HepG2 (cell line): Measurements from ENCODE around the gene TRMT2A. TPM values are rescaled to one million over a fixed set of nuclear protein-coding genes. Genes with fewer than 3 reads are reported as not detected.

Experiments used
- ASH2L ChIP-seq: fragments of 300-600, 200-600 bp; sonication (generic); IDR thresholded peaks from 2 replicates; pipeline ENCODE4 v1.7.0; 2017; ENCODE audit warnings: low read depth, mild to moderate bottlenecking, moderate library complexity, mixed read lengths, low read length; ENCODE audit not compliant: insufficient read length
- CBX2 ChIP-seq, 2 experiments: fragments of 200-600 bp in 1 of 2; sonication (generic); formaldehyde crosslinking in 1 of 2; IDR thresholded peaks; 2 replicates each; pipeline versions ENCODE4 v1.7.0 to v1.8.1; 2018 to 2022; ENCODE audit warnings: low read depth in 2 of 2, low read length in 1 of 2, mild to moderate bottlenecking in 1 of 2, missing genetic modification reagents in 1 of 2
- FUBP1 ChIP-seq: sonication (generic); formaldehyde crosslinking; IDR thresholded peaks from 2 replicates; pipeline ENCODE4 v1.5.1; 2020; ENCODE audit warnings: missing genetic modification reagents, mild to moderate bottlenecking, borderline replicate concordance
- HBP1 ChIP-seq: IDR thresholded peaks from 2 replicates; pipeline ENCODE4 v1.6.1; 2016; ENCODE audit warnings: low read depth, control low read depth
- HIVEP1 ChIP-seq: sonication (generic); formaldehyde crosslinking; IDR thresholded peaks from 2 replicates; pipeline ENCODE4 v1.4.0; 2020; ENCODE audit warnings: mild to moderate bottlenecking, missing genetic modification reagents
- HOXA3 ChIP-seq: sonication (generic); formaldehyde crosslinking; IDR thresholded peaks from 2 replicates; pipeline ENCODE4 v1.5.0; 2020; ENCODE audit warnings: missing genetic modification reagents
- MXD4 ChIP-seq: IDR thresholded peaks from 2 replicates; pipeline ENCODE4 v1.6.1; 2016; ENCODE audit warnings: mild to moderate bottlenecking, missing biosample characterization, missing genetic modification reagents
- YEATS4 ChIP-seq: sonication (generic); formaldehyde crosslinking; IDR thresholded peaks from 2 replicates; pipeline ENCODE4 v1.4.0; 2020; ENCODE audit warnings: missing genetic modification reagents, borderline replicate concordance
- ZFP90 ChIP-seq: sonication (generic); formaldehyde crosslinking; IDR thresholded peaks from 2 replicates; pipeline ENCODE4 v1.8.0; 2022; ENCODE audit warnings: missing genetic modification reagents, mild to moderate bottlenecking, inconsistent platforms, borderline replicate concordance
- ZHX2 ChIP-seq, 2 experiments: sonication (generic) in 1 of 2; formaldehyde crosslinking in 1 of 2; IDR thresholded peaks; 2 replicates each; pipeline versions ENCODE4 v1.6.1 to v1.9.0; 2014 to 2022; ENCODE audit warnings: antibody characterized with exemption in 1 of 2, borderline replicate concordance in 1 of 2, inconsistent platforms in 1 of 2, low read depth in 1 of 2, missing genetic modification reagents in 1 of 2
- ZNF335 ChIP-seq: sonication (generic); formaldehyde crosslinking; IDR thresholded peaks from 2 replicates; pipeline ENCODE4 v1.4.0; 2020; ENCODE audit warnings: missing genetic modification reagents
- ZNF772 ChIP-seq: sonication (generic); formaldehyde crosslinking; IDR thresholded peaks from 2 replicates; pipeline ENCODE4 v1.5.0; 2020; ENCODE audit warnings: mild to moderate bottlenecking, missing genetic modification reagents
- ZNF776 ChIP-seq: sonication (generic); formaldehyde crosslinking; IDR thresholded peaks from 2 replicates; pipeline ENCODE4 v1.4.0; 2020; ENCODE audit warnings: mild to moderate bottlenecking, missing genetic modification reagents
- polyA plus RNA-seq, 8 experiments: library from polyadenylated mRNA; depleted of rRNA in 3 of 8; stranded (reverse) in 7 of 8; unstranded in 1 of 8; fragments of >200 nt; fragmentation: Illumina TruSeq in 4 of 8; extraction: Trizol in 4 of 8; gene quantifications; 2 replicates each; pipeline versions ENCODE4 v1.2.1 to v1.2.3, GENCODE V29; 2011 to 2016; ENCODE audit warnings: low read depth in 4 of 8, missing spikeins in 1 of 8, mixed read lengths in 1 of 8; ENCODE audit not compliant: insufficient read depth in 1 of 8
- total RNA-seq, 5 experiments: library from RNA; depleted of rRNA; stranded (reverse); fragments of >200 nt; fragmentation: Illumina TruSeq; extraction: Trizol; gene quantifications; 2 replicates each; pipeline ENCODE4 v1.2.3, GENCODE V29; 2016; ENCODE audit warnings: low read depth in 1 of 5
- TF ChIP-seq, protein P1 (sequence below): sonication (generic); formaldehyde crosslinking; IDR thresholded peaks from 2 replicates; pipeline ENCODE4 v1.5.0; 2020; ENCODE audit warnings: missing genetic modification reagents, mild to moderate bottlenecking, borderline replicate concordance
- TF ChIP-seq, protein P2 (sequence below): sonication (generic); formaldehyde crosslinking; IDR thresholded peaks from 2 replicates; pipeline ENCODE4 v1.4.0; 2020; ENCODE audit warnings: mild to moderate bottlenecking, low read depth, missing genetic modification reagents

TRMT2A gene
- total and polyA plus RNA-seq, 2 of the 13 experiments (the other 11 are each of a cell fraction or from before 2014, with no cell fraction given), result 24.0 to 30.3 TPM

GRCh38 chr22:20079745-20080444, 37.1 kb downstream of the TRMT2A start, which contains the start of gene DGCR8 (continued):
- TF ChIP-seq ZHX2 (IDR thresholded peaks at IDR 0.05; ENCODE audit: low read depth) (peak; percentile 74), ZHX2 (CRISPR knock-in tag; IDR thresholded peaks at IDR 0.05; ENCODE audit: borderline replicate concordance) (no peak; the same call in 1 of the 2 replicates), HOXA3 (CRISPR knock-in tag) (peak; percentile 87; the same call in 1 of the 2 replicates), ZNF776 (CRISPR knock-in tag) (peak; percentile 82; the same call in 1 of the 2 replicates), HIVEP1 (CRISPR knock-in tag) (0 out of 2 replicates have a peak, but pooled peaks have one; percentile 48), ZFP90 (CRISPR knock-in tag) (0 out of 2 replicates have a peak, but pooled peaks have one; percentile 19), ZNF772 (CRISPR knock-in tag) (peak; percentile 80), FUBP1 (no peak), HBP1 (CRISPR knock-in tag) (no peak; the same call in 1 of the 2 replicates), ZNF335 (CRISPR knock-in tag) (0 out of 2 replicates have a peak, but pooled peaks have one; percentile 46), ASH2L (no peak), MXD4 (0 out of 2 replicates have a peak, but pooled peaks have one; percentile 41), CBX2 (IDR thresholded peaks at IDR 0.05; ENCODE audit: low read depth, low read length) (no peak), CBX2 (CRISPR knock-in tag; IDR thresholded peaks at IDR 0.05; ENCODE audit: low read depth) (no peak), YEATS4 (CRISPR knock-in tag) (peak; percentile 91)
- TF ChIP-seq, protein P1, sequence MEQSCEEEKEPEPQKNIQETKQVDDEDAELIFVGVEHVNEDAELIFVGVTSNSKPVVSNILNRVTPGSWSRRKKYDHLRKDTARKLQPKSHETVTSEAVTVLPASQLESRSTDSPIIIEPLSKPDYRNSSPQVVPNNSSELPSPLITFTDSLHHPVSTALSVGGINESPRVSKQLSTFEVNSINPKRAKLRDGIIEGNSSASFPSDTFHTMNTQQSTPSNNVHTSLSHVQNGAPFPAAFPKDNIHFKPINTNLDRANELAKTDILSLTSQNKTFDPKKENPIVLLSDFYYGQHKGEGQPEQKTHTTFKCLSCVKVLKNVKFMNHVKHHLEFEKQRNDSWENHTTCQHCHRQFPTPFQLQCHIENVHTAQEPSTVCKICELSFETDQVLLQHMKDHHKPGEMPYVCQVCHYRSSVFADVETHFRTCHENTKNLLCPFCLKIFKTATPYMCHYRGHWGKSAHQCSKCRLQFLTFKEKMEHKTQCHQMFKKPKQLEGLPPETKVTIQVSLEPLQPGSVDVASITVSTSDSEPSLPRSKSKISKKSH, result 0 out of 2 replicates have a peak, but pooled peaks have one; percentile 56
- TF ChIP-seq, protein P2, sequence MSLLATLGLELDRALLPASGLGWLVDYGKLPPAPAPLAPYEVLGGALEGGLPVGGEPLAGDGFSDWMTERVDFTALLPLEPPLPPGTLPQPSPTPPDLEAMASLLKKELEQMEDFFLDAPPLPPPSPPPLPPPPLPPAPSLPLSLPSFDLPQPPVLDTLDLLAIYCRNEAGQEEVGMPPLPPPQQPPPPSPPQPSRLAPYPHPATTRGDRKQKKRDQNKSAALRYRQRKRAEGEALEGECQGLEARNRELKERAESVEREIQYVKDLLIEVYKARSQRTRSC (CRISPR knock-in tag), result peak; percentile 67; the same call in 1 of the 2 replicates
